Stimulated activated CD8-positive, alpha-beta memory T cell treated with anti-CD3 and anti-CD28 coated beads, Interleukin-7, amount 100 ng/mL, for 24 hours (primary cell): Measurements from ENCODE around the gene NMNAT3.

Experiments
- DNase-seq: peaks from one replicate; pipeline ENCODE4 v3.0.0-alpha.2; 2020; ENCODE audit warnings: low read depth

Gene NMNAT3

DNA sequence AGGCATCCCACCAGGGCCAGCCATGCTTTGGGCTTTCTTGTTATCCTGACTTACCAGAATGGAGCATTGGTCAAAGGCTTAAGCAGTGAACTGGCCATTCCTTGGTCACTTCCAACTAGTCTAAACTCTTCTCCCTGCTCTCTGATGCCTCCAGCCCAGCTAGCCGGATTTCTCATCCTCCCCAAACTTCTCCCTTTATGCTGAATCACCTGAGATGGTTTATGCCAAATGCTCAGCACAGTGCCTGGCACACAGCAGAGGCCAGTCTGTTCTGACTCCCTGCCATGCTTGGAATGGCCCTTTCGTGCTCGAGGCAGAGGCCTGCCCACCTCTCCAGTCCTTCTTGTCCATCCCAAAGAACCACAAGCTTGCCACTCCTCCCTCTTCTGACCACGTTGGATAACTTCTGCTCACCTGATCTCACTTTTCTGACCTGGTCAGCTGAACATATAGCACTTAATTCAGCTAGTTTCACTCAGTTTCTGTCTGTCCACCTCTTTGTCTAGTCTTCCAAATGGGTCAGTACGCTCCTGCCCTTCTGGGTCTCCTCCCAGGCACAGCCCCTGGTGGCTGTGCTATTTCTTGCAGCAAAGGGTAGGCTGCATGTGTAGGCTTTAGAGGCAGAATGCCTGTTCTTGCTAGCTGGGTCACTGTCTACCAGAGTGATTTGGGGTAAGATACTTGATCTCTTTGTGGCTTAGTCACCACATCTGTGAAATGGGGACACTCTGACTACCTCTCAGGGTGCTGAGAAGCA lies 136.1 kb downstream of the NMNAT3 start:
- DNase-seq: no peak

DNA sequence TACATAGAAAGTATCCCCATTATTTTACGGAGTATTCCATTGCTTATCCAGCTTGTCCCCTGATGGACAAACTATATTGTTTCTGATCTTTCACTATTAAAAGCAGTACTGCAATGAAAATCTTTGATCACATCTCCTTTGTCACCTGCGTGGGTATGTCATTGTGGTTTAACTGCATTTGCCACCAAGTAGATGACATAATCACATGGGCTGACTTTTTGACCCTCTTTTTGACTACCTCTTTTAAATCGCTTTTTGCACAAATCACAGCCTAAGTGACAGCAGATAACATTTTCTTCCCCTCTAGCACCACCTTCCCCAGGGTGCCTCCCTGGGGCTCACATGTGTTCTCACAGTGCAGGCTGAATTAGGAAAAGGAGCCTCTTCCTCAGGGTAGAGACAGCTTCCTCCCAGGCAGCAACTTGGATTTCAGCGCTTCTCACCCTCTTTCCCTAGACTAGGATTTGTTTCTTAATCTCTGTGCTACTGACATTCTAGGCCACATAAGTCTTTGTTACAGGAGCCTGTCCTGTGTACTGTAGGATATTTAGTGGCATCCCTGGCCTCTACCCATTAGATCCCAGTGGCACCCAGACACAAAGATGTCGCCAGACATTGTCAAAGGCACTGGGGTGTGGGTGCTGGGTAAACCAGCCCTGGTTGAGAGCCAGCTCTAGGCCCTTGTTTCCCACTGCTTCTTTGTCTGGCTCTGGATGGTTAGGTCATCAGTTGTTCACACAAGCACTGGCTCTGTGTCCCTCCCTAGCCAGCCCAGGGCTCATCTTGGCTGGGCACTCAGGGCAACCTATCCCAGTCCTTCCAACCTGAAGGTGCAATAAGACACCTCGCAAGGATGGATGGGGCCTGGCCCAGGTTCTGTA lies 136.9 kb downstream of the NMNAT3 start:
- DNase-seq: no peak

DNA sequence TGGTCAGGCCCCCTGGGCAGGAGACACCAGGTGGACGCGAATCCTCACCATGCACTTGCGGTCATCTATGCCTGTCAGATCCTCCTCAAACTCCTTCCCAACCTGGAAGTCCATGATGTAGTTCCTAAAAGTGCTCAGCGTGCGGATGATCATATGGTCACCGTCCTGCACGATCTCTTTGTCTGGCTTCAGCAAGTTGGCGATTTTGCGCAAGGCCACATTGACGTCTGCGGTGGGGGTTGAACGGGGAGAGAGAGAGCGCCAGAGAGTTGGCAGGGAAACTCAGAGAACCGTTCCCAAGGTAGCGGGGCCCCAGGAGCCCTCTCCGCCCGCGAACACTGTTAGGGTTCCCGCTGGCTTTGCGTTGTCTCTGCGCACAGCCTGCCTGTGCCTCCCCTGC lies 139.0 kb downstream of the NMNAT3 start:
- no peak for DNase-seq

DNA sequence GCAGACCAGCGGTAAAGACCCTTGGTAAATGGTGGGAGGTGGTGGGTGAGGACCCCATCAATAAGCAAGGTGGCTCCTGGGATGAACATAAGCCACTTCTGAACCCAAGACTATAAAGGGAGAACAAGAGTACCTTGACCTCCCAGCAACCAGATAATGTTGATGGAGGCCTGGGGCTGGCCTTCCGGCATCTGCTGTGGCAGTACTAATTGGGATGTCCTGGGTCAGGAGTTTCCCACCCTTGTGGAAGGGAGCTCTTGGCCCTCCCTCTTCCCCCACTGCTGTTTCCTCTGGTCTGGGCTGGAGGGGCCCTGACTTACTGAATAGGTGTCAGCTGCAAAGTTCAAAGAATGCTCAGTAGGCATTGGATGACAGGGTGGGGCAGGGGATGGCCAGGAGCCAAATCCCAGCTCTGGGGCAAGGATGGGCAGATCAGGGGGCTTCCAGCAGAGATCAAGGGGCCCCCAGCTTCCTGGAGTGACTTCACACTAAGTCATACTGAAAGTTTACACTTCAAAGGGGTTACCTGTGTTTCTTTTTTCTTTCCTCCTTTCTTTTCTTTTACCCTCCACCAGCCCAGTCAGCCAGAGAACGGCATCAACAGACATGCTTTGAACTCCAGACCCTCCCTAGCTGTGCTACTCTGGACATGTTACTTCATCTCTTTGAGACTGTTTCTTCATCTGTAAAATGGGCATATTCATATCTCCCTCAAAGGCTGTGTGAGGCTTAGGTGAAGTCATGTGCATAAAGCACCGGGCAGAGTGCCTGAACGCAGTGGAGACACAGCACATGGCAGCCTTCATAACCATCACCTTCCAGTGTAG lies 139.8 kb downstream of the NMNAT3 start:
- no peak for DNase-seq

DNA sequence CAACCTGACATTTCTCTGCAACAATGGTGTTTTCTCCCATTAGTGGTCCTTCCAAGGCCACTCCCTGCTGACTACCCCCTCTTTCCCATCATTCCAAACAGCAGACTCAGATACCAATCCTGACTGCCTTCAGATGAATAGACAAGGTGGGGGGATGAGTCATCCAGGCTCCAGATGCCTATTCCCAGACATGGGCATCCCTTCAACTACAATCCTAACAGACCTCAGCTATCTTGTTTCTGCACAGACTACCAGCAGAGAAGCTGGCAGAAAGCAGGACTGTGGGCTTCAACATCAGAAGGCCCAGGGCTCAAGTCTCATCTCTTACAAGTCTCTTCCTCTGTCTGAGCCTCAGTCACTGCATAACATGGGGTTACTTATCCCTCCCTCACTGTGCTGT lies 140.4 kb downstream of the NMNAT3 start:
- DNase-seq: no peak

DNA sequence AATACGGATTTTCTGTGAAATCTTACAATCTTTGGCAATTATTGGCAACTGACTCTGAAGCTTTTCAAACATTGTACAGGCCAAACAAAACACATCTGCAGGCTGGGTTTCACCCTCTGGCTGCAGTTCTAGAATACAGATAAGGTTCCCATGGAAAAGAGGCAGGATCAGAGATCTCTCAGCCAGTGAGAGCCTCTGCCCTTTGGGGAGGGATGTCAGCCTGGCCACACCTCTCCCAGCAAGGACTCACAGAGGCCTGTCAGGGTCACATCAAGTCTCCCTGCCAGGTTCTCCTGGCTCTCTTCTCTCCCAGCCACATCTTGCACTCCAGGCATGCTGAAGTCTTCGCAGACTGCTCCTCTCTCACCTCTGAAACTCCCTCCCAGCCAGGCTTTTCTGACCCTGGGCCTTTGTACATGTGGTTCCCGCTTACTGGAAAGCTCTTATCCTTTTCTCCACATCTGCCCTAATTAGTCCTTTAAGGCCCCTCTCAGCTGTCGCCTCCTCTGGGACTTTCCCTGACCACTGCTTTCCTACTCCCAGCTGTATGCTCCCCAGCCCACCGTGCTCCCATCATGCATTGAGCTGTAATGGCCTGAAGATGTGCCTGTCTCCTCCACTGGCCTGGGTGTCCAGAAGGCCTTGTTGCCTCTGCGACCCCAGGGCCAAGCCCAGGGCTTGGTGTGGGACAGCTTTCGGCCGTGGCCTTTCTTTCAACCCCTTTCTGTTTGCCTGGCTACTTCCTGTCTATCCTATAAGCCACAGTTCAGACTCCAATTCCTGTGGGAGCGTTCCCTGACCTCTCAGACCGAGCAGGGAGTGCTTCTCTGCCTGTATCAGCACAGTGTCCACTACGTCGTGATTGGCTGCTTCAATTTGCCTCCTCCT lies 142.5 kb downstream of the NMNAT3 start:
- DNase-seq: no peak

DNA sequence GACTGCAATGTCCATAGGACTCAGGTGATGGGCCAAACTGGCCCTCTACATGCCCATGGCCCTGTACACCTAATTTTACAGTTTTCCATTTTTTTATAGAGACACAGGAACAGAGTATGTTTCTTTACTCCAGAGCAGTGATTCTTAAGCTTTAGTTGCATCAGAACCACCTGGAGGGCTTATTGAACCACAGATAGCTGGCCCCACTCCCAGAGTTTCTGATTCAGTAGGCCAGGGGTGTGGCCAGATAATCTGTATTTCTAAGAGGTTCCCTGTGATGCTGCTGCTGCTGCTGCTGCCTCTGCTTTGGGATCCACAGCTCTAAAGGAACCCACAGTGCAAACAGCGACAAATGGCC lies 143.3 kb downstream of the NMNAT3 start:
- no peak for DNase-seq

DNA sequence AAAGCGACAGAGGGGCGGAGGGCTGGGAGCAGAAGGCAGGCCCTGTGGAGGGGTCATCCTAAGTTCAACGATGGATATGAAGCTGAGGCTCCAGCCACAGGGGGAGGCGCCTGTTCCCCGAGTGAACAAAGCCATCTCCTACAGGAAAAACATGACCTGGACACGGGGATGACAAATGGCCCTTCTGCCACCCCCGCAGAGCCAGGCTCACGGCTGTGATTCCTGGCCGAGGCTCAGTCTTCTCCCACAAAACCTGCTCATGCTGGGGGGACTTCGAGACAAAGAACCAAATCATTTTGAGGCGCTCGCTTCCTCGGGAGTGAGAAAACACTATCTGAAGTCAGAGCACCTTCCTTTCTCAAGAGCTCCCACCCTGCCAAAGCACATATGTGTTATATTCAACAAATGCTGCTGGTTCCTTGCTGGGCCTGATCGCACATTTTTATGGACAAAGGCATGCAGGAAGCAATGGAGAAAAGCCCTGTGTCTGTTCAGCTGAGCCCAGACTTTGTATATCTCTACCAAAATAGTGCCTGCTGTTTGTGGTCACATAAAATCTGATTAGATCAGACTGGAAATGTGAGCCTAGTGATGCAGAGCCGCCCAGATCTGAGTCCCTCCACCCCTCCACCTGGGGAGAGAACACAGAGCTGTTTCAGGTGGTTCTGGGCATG lies 143.9 kb downstream of the NMNAT3 start:
- DNase-seq: no peak

DNA sequence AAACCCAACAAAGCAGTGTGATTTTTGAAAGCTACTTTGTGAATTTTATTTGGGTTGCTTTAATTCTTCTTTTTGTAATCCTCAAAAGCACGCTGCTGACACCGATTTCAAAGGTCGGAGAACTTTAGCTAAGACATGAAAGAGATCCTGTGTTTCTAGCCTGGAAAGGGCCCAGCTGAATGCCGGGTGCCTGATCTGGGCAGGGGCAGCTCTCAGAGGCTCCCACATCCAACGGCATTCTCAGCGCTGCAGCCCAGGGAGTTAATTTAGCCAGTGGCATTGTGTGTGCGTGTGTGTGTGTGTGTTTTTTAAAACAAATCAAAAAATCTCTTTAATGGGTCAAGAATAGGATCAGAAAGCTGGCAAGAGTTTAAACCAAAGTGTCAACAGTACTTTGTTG lies 144.8 kb downstream of the NMNAT3 start:
- DNase-seq: no peak

DNA sequence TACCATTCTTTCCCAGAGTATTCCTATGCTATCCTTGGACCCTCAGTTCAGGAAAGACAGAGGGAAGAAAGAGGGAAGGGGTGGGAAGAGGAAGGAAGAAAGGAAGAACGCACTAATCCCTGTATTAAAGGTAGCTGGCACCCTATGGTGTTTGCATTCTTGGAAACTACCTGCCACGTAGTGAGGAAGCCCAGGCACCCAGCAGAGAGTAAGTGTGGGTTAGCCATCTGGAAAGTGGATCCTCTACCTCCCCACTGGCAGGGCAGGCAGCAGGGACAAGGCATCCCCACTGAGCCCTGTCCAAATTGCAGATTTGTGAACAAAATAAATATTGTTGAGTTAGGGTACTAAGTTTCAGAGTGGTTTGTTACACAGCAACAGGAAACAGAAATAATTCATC lies 147.1 kb downstream of the NMNAT3 start:
- no peak for DNase-seq

DNA sequence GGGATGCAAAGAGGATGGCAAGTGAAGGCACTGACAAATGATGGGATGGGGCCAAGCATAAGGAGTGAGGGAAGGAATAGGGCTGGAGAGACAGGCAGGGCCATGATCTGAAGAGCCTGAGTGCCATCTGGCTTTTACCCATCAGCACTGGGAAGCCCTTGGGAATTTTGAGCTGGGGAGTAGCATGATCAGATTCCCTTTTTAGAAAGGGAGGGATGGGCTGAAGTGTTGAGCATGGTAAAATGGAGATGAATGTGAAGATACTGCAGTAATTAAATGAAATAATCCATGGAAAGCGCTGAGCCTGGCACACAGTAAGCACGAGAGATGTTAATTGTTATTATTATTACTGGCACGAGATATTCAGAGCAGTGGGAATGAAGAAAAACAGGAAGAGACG lies 148.1 kb downstream of the NMNAT3 start:
- DNase-seq: no peak

DNA sequence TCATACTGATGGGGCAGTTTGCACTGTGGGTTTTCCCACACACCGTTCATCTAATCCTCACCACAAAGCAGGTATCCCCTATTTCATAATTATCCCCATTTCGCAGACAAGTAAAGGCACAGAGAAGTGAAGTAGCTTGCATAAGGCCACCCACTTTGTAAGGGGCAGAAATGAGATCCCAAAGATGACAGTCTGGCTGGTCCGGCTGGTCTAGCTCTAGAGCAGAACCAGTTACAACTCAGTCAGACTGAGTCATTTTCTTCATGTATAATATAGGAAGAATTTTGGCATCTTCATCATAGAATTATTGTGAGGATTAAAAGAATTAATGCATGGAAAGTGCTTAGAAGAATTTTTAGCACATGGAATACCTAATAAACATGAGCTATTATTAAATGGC lies 148.8 kb downstream of the NMNAT3 start:
- DNase-seq: no peak

DNA sequence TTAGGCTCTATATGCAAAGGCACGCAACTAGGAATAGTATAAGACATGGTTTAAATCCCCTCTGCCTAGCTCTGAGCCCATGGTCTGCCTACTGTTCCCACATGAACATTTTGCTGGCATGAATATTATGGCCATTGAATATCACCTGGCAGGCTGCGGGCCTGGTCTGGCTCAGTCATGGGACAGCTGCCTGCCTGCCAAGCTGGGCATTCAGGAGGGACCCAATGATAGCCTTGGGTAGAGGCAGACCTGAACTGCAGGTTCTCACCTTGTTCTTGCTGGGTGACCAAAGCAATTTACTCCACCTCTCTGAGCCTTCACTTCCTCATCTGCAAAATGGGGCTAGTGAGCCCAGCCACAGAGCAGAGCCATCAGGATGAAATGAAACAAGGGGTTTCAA lies 149.5 kb downstream of the NMNAT3 start:
- no peak for DNase-seq

DNA sequence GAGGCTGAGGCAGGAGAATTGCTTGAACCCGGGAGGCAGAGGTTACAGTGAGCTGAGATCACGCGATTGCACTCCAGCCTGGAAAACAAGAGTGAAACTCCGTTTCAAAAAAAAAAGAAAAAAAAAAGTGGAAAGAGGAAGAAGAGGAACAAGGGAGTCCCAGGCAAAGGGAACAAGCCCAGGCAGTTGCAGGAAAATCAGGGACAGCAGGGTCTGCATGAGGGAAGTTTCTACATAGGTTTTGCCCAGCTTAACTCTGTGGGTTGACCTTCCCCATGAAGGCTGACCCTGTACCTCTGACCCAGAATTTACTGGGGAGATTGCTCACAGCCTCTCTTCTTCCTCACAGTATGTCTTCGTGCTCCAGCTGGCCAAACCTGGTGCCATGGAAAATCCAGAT lies 150.5 kb downstream of the NMNAT3 start:
- no peak for DNase-seq

DNA sequence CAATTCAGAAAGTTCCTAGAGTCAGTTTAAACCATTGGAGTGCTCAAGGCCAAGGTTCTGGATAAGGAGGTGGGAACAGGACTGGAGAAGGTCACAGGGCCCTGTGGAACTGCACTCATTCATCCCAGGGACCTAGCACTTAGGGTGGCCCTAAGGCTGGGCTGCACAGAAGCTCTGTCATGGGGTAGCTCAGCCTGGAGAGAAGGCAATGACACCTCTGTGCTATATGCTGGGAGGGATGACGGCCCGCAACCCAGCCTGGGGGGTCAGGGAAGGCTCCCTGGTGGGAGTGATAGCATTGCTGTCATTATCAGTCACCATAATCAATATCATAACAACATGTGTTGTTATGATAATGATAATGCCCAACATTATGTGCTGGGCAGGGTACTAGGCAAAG lies 151.6 kb downstream of the NMNAT3 start:
- DNase-seq: no peak

DNA sequence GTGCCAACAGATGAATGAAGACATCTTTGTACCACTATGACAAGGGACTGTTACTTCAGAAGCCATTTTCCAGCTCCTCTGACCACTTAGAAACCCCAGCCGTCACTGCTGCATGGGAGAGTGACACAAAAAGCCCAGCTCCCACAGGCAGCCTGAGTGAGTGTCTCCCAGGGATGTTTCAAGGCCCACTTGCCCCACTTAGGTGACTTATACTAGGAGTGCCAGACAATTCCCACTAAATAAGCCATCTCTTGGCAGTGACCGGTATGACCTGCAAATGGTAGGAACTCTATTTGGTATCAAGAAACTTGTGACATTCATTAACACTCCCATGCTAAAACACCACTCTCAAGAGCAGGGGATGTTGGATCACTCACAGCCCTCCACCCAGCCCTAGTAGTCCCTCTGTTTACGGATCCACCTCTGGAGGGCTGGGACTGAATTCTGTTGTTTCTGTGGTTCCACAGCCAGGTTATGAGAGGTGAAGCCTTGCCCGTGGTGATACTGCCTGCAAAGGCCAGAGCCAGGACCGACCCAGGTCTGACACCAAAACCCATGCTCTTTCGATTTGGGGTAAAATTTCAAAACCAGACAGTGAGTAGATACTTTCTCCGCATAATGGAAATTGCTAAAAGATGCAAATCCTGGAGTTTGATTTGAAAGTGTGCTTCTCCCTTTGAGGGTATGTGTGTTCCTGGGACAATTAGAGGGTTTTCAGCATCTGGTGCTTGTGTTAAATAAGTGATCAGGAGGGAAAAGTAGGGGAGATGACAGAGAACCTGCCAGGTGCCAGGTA lies 152.7 kb downstream of the NMNAT3 start:
- DNase-seq: no peak

DNA sequence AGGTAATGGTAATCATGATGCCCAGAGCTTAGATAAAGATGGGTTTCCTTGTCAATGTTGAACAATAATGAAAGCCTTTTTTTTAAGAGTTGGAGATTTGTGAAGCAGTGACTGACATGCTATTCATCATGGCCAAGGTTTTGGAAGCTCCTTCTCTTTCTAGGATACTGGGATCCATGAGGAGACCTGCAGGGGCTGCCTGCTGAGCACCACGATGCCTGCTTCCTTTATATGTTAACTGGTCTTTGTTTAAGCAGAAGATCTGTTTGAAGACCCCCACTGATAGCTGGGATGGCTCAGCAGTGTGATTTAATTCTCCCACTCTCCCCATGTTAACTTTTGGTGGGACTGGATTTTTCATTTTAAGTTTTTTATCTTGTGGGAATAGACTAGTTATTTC lies 154.1 kb downstream of the NMNAT3 start:
- DNase-seq: no peak

DNA sequence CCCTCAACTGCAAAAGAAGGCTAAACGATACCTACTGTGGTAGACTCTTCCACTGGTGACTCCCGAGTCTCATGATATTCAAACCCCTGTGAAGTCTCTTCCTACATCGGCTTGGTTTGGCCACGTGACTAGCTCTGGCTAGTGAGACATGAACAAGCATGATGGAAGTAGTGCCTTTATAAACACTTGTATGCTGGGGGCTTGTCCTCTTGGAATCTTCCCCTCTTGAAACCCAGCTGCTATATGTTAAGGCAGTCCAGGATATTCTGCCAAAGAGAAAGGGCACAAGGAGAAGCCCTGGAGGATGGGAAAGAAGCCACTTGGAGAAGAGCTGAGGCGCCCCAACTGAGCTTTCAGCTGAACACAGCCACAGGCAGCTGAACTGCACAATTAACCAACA lies 154.6 kb downstream of the NMNAT3 start:
- DNase-seq: no peak

DNA sequence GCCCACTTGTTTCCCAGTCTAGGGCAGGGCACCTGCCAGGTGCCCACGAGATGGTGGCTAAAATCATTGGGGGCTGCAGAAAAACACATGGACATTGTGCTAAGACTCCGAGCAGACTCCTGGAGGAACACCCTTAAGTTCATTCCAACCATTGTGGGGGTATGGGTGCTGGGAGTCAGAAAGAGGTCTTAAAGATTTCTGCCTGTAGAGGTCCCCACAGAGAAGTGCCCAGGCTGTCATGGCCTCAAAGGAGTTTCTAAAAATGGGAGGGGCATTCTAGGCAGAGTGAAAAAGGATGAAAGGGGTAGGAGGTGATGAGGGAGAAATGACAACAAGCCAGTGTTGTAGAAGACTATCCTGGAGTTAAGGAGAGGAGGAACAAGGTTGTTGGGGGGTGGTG lies 155.4 kb downstream of the NMNAT3 start:
- no peak for DNase-seq

DNA sequence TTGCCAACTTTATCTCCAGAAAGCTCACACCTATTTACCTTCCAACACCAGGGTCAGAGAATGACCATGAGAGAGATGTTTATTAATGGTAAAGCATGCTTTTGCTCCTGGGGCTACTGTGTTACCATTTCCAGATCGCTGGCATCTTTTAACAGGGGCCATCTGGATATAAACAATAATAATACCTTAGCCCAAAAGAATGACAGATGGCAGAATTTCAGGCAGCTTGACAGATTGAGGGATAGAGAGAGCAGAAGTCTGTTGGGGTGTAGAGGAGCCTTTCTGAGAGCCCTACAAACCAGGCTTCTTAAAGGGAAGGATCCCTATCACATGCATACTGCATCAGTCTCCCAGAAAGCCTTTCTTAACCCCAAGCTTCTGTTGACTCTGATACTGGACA lies 156.0 kb downstream of the NMNAT3 start:
- no peak for DNase-seq
